ENCODE measurements around the gene PPM1K. TPM values are rescaled to one million over a fixed set of nuclear protein-coding genes. Genes with fewer than 3 reads are reported as not detected.
A peak's percentile ranks its signal among the peaks of the same experiment; 100 is the strongest.

The PPM1K gene
- total and polyA plus RNA-seq, 9 of the 15 experiments (the other 6 are each of a cell fraction or from before 2014, with no cell fraction given), result 8.2 to 18.0 (median 10.5) TPM

GRCh38 chr4:88284439-88285234 lies at the start of gene PPM1K (continued):
- TF ChIP-seq ARID4B (CRISPR knock-in tag; IDR thresholded peaks at IDR 0.05), result no peak
- TF ChIP-seq DDX20 (tag; IDR thresholded peaks at IDR 0.05; ENCODE audit: low read depth), result no peak
- TF ChIP-seq SNIP1 (IDR thresholded peaks at IDR 0.05; ENCODE audit: low read depth), result no peak
- TF ChIP-seq, protein P1, sequence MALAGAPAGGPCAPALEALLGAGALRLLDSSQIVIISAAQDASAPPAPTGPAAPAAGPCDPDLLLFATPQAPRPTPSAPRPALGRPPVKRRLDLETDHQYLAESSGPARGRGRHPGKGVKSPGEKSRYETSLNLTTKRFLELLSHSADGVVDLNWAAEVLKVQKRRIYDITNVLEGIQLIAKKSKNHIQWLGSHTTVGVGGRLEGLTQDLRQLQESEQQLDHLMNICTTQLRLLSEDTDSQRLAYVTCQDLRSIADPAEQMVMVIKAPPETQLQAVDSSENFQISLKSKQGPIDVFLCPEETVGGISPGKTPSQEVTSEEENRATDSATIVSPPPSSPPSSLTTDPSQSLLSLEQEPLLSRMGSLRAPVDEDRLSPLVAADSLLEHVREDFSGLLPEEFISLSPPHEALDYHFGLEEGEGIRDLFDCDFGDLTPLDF (CRISPR knock-in tag; IDR thresholded peaks at IDR 0.05), result no peak; the same call in 1 of the 2 replicates
- TF ChIP-seq, protein P2, sequence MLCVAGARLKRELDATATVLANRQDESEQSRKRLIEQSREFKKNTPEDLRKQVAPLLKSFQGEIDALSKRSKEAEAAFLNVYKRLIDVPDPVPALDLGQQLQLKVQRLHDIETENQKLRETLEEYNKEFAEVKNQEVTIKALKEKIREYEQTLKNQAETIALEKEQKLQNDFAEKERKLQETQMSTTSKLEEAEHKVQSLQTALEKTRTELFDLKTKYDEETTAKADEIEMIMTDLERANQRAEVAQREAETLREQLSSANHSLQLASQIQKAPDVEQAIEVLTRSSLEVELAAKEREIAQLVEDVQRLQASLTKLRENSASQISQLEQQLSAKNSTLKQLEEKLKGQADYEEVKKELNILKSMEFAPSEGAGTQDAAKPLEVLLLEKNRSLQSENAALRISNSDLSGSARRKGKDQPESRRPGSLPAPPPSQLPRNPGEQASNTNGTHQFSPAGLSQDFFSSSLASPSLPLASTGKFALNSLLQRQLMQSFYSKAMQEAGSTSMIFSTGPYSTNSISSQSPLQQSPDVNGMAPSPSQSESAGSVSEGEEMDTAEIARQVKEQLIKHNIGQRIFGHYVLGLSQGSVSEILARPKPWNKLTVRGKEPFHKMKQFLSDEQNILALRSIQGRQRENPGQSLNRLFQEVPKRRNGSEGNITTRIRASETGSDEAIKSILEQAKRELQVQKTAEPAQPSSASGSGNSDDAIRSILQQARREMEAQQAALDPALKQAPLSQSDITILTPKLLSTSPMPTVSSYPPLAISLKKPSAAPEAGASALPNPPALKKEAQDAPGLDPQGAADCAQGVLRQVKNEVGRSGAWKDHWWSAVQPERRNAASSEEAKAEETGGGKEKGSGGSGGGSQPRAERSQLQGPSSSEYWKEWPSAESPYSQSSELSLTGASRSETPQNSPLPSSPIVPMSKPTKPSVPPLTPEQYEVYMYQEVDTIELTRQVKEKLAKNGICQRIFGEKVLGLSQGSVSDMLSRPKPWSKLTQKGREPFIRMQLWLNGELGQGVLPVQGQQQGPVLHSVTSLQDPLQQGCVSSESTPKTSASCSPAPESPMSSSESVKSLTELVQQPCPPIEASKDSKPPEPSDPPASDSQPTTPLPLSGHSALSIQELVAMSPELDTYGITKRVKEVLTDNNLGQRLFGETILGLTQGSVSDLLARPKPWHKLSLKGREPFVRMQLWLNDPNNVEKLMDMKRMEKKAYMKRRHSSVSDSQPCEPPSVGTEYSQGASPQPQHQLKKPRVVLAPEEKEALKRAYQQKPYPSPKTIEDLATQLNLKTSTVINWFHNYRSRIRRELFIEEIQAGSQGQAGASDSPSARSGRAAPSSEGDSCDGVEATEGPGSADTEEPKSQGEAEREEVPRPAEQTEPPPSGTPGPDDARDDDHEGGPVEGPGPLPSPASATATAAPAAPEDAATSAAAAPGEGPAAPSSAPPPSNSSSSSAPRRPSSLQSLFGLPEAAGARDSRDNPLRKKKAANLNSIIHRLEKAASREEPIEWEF (CRISPR knock-in tag; IDR thresholded peaks at IDR 0.05), result no peak
- TF ChIP-seq KDM2B (CRISPR knock-in tag; IDR thresholded peaks at IDR 0.05), result no peak
- no peak for TF ChIP-seq KLF10 (CRISPR knock-in tag; IDR thresholded peaks at IDR 0.05)
- 0 out of 2 replicates have a peak, but pooled peaks have one; percentile 31 for TF ChIP-seq ZBTB2 (IDR thresholded peaks at IDR 0.05)
- TF ChIP-seq ZNF384 (IDR thresholded peaks at IDR 0.05; ENCODE audit: low read depth, low read length), result no peak
- TF ChIP-seq ADNP (tag; IDR thresholded peaks at IDR 0.05), result no peak
- no peak for TF ChIP-seq ESRRB (CRISPR knock-in tag; IDR thresholded peaks at IDR 0.05; ENCODE audit: borderline replicate concordance)
- no peak for TF ChIP-seq SMAD3 (CRISPR knock-in tag; conservative IDR thresholded peaks at IDR 0.05)
